Endothelial cell of umbilical vein (primary cell): Measurements from ENCODE around the gene ITPR1. TPM values are rescaled to one million over a fixed set of nuclear protein-coding genes. Genes with fewer than 3 reads are reported as not detected.

ENCODE experiments used
- BruUV-seq: library from RNA; stranded (reverse); fragments of 400-500 nt; replicated peaks from 2 replicates; lab custom pipeline; 2021; lab: Mats Ljungman, UMichigan
- CTCF ChIA-PET: fragments of 300-600, 350-600 bp; sonication (Branson Sonifier 250); formaldehyde crosslinking; loops from one replicate; lab custom pipeline; 2021; ENCODE audit warnings: antibody characterized with exemption, inconsistent platforms; lab: Charles Lee
- POLR2A ChIA-PET: fragments of 300-600, 350-600 bp; sonication (Branson Sonifier 250); formaldehyde crosslinking; loops from one replicate; lab custom pipeline; 2021; ENCODE audit warnings: antibody characterized with exemption, inconsistent platforms; lab: Charles Lee
- DNase-seq: peaks from one replicate; pipeline ENCODE4 v3.0.0-alpha.2; 2011; ENCODE audit warnings: low read depth, low spot score
- FAIRE-seq: peaks from 2 replicates; lab custom pipeline; 2011; peaks lifted over from hg19 to GRCh38; lab: Jason Lieb, UNC
- H2AFZ ChIP-seq: 2 replicates; pipeline ENCODE4 v1.6.0; 2012; ENCODE audit warnings: low read depth, low read length, control low read depth, inconsistent platforms
- H3K27ac ChIP-seq: 2 replicates; pipeline ENCODE4 v1.5.1; 2011; ENCODE audit warnings: low read depth, mild to moderate bottlenecking, control low read depth, low read length, moderate library complexity; ENCODE audit not compliant: insufficient read depth
- H3K27me3 ChIP-seq, 2 experiments: 2 replicates each; pipeline versions ENCODE4 v1.6.0 to v1.6.1; 2011; ENCODE audit warnings: low read length in 2 of 2, mixed read lengths in 1 of 2; ENCODE audit not compliant: control insufficient read depth in 2 of 2, insufficient read depth in 2 of 2
- H3K36me3 ChIP-seq, 2 experiments: 2 replicates in 1 of 2; 3 replicates in 1 of 2; pipeline ENCODE4 v1.5.1; 2011; ENCODE audit warnings: low read length in 2 of 2, mild to moderate bottlenecking in 1 of 2, moderate library complexity in 1 of 2; ENCODE audit not compliant: control insufficient read depth in 2 of 2, insufficient read depth in 2 of 2; ENCODE audit errors: extremely low read depth in 1 of 2
- H3K4me1 ChIP-seq: 3 replicates; pipeline ENCODE4 v1.5.1; 2011; ENCODE audit warnings: mild to moderate bottlenecking, low read length; ENCODE audit not compliant: control insufficient read depth, insufficient read depth; ENCODE audit errors: extremely low read depth
- H3K4me2 ChIP-seq: 2 replicates; pipeline ENCODE4 v1.6.1; 2011; ENCODE audit warnings: low read length, control low read depth, mixed read lengths; ENCODE audit not compliant: insufficient read depth
- H3K4me3 ChIP-seq, 3 experiments: fragments of 200-600 bp in 1 of 3; sonication (generic), shearing (Covaris generic) in 1 of 3; replicated peaks in 1 of 3; 2 replicates each; pipeline ENCODE4 v1.5.1; 2011 to 2016; ENCODE audit warnings: control low read depth in 3 of 3, low read length in 3 of 3, mild to moderate bottlenecking in 2 of 3, inconsistent platforms in 1 of 3, low read depth in 1 of 3, moderate library complexity in 1 of 3; ENCODE audit not compliant: insufficient read depth in 1 of 3
- H3K79me2 ChIP-seq: 2 replicates; pipeline ENCODE4 v1.6.0; 2012; ENCODE audit warnings: low read length, inconsistent platforms; ENCODE audit not compliant: control insufficient read depth, insufficient read depth
- H3K9ac ChIP-seq: replicated peaks from 2 replicates; pipeline ENCODE3; 2011; ENCODE audit warnings: low read length, control low read depth; ENCODE audit not compliant: insufficient read depth; ENCODE audit errors: extremely low read depth
- H3K9me1 ChIP-seq: replicated peaks from 3 replicates; pipeline ENCODE4 v1.6.0; 2011; ENCODE audit warnings: mild to moderate bottlenecking, low read length; ENCODE audit not compliant: control insufficient read depth, insufficient read depth; ENCODE audit errors: extremely low read depth
- H3K9me3 ChIP-seq: replicated peaks from 2 replicates; pipeline ENCODE4 v1.5.1; 2012; ENCODE audit warnings: low read length, inconsistent platforms; ENCODE audit not compliant: control insufficient read depth, insufficient read depth
- H4K20me1 ChIP-seq: replicated peaks from 2 replicates; pipeline ENCODE3; 2011; ENCODE audit warnings: mild to moderate bottlenecking, low read length; ENCODE audit not compliant: control insufficient read depth, insufficient read depth; ENCODE audit errors: extremely low read depth
- EZH2 ChIP-seq: IDR thresholded peaks from 2 replicates; pipeline ENCODE4 v1.6.1; 2012; ENCODE audit warnings: borderline replicate concordance, low read depth, mild to moderate bottlenecking, moderate library complexity, low read length, inconsistent platforms; ENCODE audit not compliant: severe bottlenecking
- JUN ChIP-seq: IDR thresholded peaks from 2 replicates; pipeline ENCODE4 v1.6.1; 2011; ENCODE audit warnings: borderline replicate concordance, low read depth; ENCODE audit not compliant: insufficient read length, insufficient read depth
- MYC ChIP-seq: IDR thresholded peaks from one replicate; pipeline ENCODE4 v1.6.1; 2011; ENCODE audit warnings: mild to moderate bottlenecking, low read depth, low read length
- POLR2A ChIP-seq: IDR thresholded peaks from 2 replicates; pipeline ENCODE4 v1.6.1; 2012; ENCODE audit warnings: low read depth, mild to moderate bottlenecking, control low read depth, low read length
- dilution Hi-C: fragments of 300-500 bp; cut with MboI; formaldehyde crosslinking; loops from one replicate; pipeline ENCODE4 v1.15.0; 2019; ENCODE audit warnings: low sequenced_read_pairs; ENCODE audit not compliant: extremely low pct_ligation_motif_present
- intact Hi-C: fragments of 100-400 bp; cut with micrococcal nuclease; formaldehyde crosslinking; loops from one replicate; pipeline ENCODE4 v1.10.0; 2022
- polyA plus RNA-seq, 4 experiments: library from polyadenylated mRNA; depleted of rRNA in 3 of 4; stranded (reverse) in 3 of 4; unstranded in 1 of 4; fragments of >200 nt; gene quantifications; 2 replicates each; pipeline versions ENCODE4 v1.2.1 to v1.2.3, GENCODE V29; 2011 to 2012; ENCODE audit warnings: missing spikeins in 1 of 4
- total RNA-seq: library from RNA; stranded (reverse); gene quantifications from 2 replicates; pipeline ENCODE4 v1.2.3, GENCODE V29; 2021
- TF ChIP-seq, protein P1 (sequence below), 2 donors: IDR thresholded peaks; 1 replicate in 1 of 2; 2 replicates in 1 of 2; pipeline ENCODE4 v1.5.1; 2011; ENCODE audit warnings: low read length in 2 of 2, mild to moderate bottlenecking in 2 of 2, moderate library complexity in 2 of 2, control low read depth in 1 of 2, inconsistent platforms in 1 of 2, low read depth in 1 of 2; ENCODE audit not compliant: insufficient read depth in 1 of 2; ENCODE audit errors: extremely low read depth in 1 of 2

The ITPR1 gene
- total and polyA plus RNA-seq, 2 donors (not counting 3 experiments of a cell fraction or from before 2014, with no cell fraction given): 5.1 to 16.1 TPM

GRCh38 chr3:4637265-4637664 is 144.1 kb downstream of the ITPR1 start:
- dilution Hi-C loops: no loop called here
- H3K4me1 ChIP-seq: no peaks in the 10 kb centered on the region
- H3K36me3 ChIP-seq: no peaks in the 10 kb centered on the region
- TF ChIP-seq MYC: no peak
- TF ChIP-seq JUN: no peak
- no peak for TF ChIP-seq EZH2
- TF ChIP-seq POLR2A: no peak
- TF ChIP-seq, protein P1, sequence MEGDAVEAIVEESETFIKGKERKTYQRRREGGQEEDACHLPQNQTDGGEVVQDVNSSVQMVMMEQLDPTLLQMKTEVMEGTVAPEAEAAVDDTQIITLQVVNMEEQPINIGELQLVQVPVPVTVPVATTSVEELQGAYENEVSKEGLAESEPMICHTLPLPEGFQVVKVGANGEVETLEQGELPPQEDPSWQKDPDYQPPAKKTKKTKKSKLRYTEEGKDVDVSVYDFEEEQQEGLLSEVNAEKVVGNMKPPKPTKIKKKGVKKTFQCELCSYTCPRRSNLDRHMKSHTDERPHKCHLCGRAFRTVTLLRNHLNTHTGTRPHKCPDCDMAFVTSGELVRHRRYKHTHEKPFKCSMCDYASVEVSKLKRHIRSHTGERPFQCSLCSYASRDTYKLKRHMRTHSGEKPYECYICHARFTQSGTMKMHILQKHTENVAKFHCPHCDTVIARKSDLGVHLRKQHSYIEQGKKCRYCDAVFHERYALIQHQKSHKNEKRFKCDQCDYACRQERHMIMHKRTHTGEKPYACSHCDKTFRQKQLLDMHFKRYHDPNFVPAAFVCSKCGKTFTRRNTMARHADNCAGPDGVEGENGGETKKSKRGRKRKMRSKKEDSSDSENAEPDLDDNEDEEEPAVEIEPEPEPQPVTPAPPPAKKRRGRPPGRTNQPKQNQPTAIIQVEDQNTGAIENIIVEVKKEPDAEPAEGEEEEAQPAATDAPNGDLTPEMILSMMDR (IDR thresholded peaks at IDR 0.05; ENCODE audit: extremely low read depth in 1 of 2, insufficient read depth in 1 of 2, low read depth in 1 of 2, low read length in 2 of 2): no peak
- no peaks in the 10 kb centered on the region for H3K27me3 ChIP-seq
- no peak for DNase-seq
- no peak overlapping the region for H3K4me2 ChIP-seq
- no peak overlapping the region for H3K4me3 ChIP-seq
- POLR2A ChIA-PET: no interaction called here
- intact Hi-C loops: no loop called here
- H3K79me2 ChIP-seq: no peaks in the 10 kb centered on the region
- no TSS peak for BruUV-seq
- H3K27ac ChIP-seq: no peak overlapping the region
- no peaks in the 10 kb centered on the region for H3K9me1 ChIP-seq
- CTCF ChIA-PET: interaction anchor here (11.0 kb wide), 1 partner anchor 285 kb away, joined by 348 read pairs; no protein-coding TSS in a partner anchor
- no peaks in the 10 kb centered on the region for H3K9me3 ChIP-seq
- H2AFZ ChIP-seq: no peak overlapping the region
- H3K9ac ChIP-seq: no peak overlapping the region
- no peak for FAIRE-seq
- no peaks in the 10 kb centered on the region for H4K20me1 ChIP-seq
